ENCODE measurements around the gene SUCLG2. TPM values are rescaled to one million over a fixed set of nuclear protein-coding genes. Genes with fewer than 3 reads are reported as not detected.

Gene SUCLG2
- total RNA-seq, 1 donor from 2014 or later: 63.6 TPM

DNA sequence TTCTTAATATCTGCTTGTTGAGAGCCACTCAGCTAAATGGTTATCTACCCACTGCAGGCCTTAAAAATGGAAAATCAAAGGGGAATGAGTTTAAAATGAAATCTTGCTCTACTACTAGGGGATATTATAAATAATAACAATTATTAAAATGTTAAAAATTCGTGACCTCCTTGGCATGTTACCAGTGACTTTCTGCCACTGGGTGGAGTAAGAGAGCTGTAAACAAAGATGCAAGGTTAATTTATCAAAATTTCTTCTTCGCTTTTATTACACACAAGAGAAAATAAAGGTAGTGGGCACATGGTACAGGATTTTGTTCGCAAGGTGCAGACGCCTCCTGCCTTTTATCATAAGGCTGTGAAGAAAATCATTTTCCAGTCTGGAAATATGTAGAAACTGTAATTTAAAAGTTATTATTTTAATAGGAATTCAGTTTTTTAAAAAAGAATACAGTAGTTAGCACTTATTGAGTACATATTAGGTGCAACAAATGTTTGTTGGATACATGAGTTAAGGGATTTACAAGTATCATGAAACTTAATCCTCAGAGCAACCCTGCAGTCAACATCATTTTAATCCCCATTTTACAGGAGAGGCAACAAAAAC is 272.6 kb downstream of the SUCLG2 start:
- TF ChIP-seq, protein P1, sequence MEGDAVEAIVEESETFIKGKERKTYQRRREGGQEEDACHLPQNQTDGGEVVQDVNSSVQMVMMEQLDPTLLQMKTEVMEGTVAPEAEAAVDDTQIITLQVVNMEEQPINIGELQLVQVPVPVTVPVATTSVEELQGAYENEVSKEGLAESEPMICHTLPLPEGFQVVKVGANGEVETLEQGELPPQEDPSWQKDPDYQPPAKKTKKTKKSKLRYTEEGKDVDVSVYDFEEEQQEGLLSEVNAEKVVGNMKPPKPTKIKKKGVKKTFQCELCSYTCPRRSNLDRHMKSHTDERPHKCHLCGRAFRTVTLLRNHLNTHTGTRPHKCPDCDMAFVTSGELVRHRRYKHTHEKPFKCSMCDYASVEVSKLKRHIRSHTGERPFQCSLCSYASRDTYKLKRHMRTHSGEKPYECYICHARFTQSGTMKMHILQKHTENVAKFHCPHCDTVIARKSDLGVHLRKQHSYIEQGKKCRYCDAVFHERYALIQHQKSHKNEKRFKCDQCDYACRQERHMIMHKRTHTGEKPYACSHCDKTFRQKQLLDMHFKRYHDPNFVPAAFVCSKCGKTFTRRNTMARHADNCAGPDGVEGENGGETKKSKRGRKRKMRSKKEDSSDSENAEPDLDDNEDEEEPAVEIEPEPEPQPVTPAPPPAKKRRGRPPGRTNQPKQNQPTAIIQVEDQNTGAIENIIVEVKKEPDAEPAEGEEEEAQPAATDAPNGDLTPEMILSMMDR (IDR thresholded peaks at IDR 0.05): peak; percentile 78
- TF ChIP-seq EZH2 (IDR thresholded peaks at IDR 0.05): no peak
- peak; percentile 30 for DNase-seq (ENCODE audit: low spot score)

DNA sequence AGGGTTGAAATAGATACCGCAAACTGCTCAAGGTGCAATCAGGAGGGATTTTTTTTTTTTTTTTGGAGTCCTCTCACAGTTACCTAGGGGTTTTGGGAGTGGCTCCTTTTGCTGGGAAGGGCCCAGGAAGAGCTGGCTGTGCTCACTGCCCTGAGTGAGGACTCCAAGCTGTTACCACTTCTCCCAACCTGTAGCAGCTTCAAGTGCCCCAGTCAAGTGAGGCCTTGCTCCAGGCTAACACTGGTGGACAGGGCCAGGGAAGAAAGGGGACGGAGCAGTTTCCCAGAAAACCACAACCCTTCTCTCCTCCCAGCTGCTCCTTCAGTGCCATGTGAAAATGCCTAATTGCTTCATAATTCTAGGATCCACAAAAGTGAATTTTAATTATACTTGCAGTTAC is 274.3 kb downstream of the SUCLG2 start:
- DNase-seq (ENCODE audit: low spot score): no peak
- Histone ChIP-seq H3K36me3 (no peaks in the 10 kb centered on the region), H3K4me2 (no peak overlapping the region), H3K27ac (no peak overlapping the region), H3K79me2 (ENCODE audit: low read depth) (no peaks in the 10 kb centered on the region), H3K4me1 (no peaks in the 10 kb centered on the region), H3F3A (ENCODE audit: low read depth) (no peaks in the 10 kb centered on the region), H3K4me3 (no peak overlapping the region), H3K9me3 (ENCODE audit: low read depth) (no peaks in the 10 kb centered on the region), H3K27me3 (no peaks in the 10 kb centered on the region), H3K9ac (no peak overlapping the region), H2AFZ (replicated peaks) (no peak overlapping the region), H4K20me1 (ENCODE audit: low read depth) (no peaks in the 10 kb centered on the region)
- H3K27ac Mint-ChIP-seq: no peak overlapping the region
- peaks cover 3% of the 10 kb centered on the region for H3K36me3 Mint-ChIP-seq
- H3K9me3 Mint-ChIP-seq: no peaks in the 10 kb centered on the region
- peaks cover 12% of the 10 kb centered on the region for H3K4me1 Mint-ChIP-seq
- no peaks in the 10 kb centered on the region for H3K27me3 Mint-ChIP-seq (ENCODE audit: insufficient read depth, low read depth)
- TF ChIP-seq EZH2 (IDR thresholded peaks at IDR 0.05) (no peak), EZH2phosphoT487 (IDR thresholded peaks at IDR 0.05) (no peak)
- H3K4me3 Mint-ChIP-seq: no peak overlapping the region

More for the DNA sequence above, 272.6 kb downstream of the SUCLG2 start:
- Mint-ChIP-seq H3K36me3 (no peaks in the 10 kb centered on the region), H3K4me3 (no peak overlapping the region), H3K9me3 (no peaks in the 10 kb centered on the region), H3K27me3 (ENCODE audit: insufficient read depth, low read depth) (no peaks in the 10 kb centered on the region), H3K4me1 (peaks cover 12% of the 10 kb centered on the region), H3K27ac (no peak overlapping the region)
- no peak overlapping the region for H3K9ac ChIP-seq
- no peaks in the 10 kb centered on the region for H3K79me2 ChIP-seq (ENCODE audit: low read depth)
- no peak overlapping the region for H2AFZ ChIP-seq (replicated peaks)
- no peak overlapping the region for H3K4me2 ChIP-seq
- H3K4me3 ChIP-seq: no peak overlapping the region
- H3K9me3 ChIP-seq (ENCODE audit: low read depth): no peaks in the 10 kb centered on the region
- no peaks in the 10 kb centered on the region for H3K27me3 ChIP-seq
- no peak overlapping the region for H3K27ac ChIP-seq
- H3K36me3 ChIP-seq: no peaks in the 10 kb centered on the region
- no peaks in the 10 kb centered on the region for H4K20me1 ChIP-seq (ENCODE audit: low read depth)
- no peaks in the 10 kb centered on the region for H3K4me1 ChIP-seq
- no peaks in the 10 kb centered on the region for H3F3A ChIP-seq (ENCODE audit: low read depth)

DNA sequence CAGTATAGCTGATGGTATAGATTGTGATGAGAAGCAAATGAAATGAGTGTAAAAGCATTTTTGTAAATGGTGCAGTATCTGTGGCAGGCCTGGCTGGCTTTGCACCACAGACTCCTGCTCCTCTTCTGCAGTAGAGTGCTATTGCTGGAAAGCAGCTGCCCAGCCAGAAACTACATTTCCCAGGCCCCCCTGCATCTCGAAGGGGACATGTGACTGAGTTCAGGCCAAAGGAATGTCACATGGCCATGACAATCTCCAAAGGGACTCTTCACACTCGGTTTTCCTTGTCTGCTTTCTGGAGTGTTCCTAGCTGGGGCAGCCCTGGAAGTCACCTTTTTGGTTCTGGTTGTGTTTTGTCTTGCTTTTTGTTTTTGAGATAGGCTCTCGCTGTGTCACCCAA is 277.1 kb downstream of the SUCLG2 start:
- no peaks in the 10 kb centered on the region for H4K20me1 ChIP-seq (ENCODE audit: low read depth)
- no peaks in the 10 kb centered on the region for H3K79me2 ChIP-seq (ENCODE audit: low read depth)
- H3K9ac ChIP-seq: no peak overlapping the region
- Mint-ChIP-seq H3K27ac (no peak overlapping the region), H3K27me3 (ENCODE audit: insufficient read depth, low read depth) (no peaks in the 10 kb centered on the region), H3K4me3 (no peak overlapping the region), H3K9me3 (no peaks in the 10 kb centered on the region), H3K36me3 (peaks cover 3% of the 10 kb centered on the region), H3K4me1 (no peaks in the 10 kb centered on the region)
- no peaks in the 10 kb centered on the region for H3K9me3 ChIP-seq (ENCODE audit: low read depth)
- H3K4me3 ChIP-seq: no peak overlapping the region
- H3K4me1 ChIP-seq: no peaks in the 10 kb centered on the region
- no peak overlapping the region for H3K4me2 ChIP-seq
- H3K27me3 ChIP-seq: no peaks in the 10 kb centered on the region
- TF ChIP-seq, protein P1 (IDR thresholded peaks at IDR 0.05): no peak
- TF ChIP-seq EZH2 (IDR thresholded peaks at IDR 0.05): no peak
- TF ChIP-seq EZH2phosphoT487 (IDR thresholded peaks at IDR 0.05): no peak
- H3F3A ChIP-seq (ENCODE audit: low read depth): no peaks in the 10 kb centered on the region
- H3K27ac ChIP-seq: no peak overlapping the region
- DNase-seq (ENCODE audit: low spot score): no peak
- H3K36me3 ChIP-seq: no peaks in the 10 kb centered on the region
- H2AFZ ChIP-seq (replicated peaks): no peak overlapping the region

DNA sequence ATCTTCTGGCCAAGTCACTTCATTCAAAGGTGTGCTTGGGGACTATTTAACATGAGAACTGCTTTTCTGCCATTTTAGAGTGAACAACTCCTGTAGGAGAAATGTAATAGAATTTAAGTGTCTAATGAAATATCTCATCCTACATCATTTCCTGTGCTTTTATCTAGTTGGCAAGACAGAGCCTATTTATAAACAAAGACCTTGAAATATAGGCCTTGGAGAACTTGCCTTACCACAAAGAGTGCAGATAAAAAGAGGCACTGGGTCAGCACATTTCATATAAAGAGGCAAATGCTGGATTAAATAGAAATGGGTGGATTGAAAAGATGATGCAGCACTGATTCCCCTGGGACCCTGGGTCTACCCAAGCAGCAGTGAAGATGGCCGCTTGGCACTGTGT is 278.0 kb downstream of the SUCLG2 start:
- no peak for DNase-seq (ENCODE audit: low spot score)
- Histone ChIP-seq H3K36me3 (no peaks in the 10 kb centered on the region), H3K4me2 (no peak overlapping the region), H3K27me3 (no peaks in the 10 kb centered on the region), H3K4me3 (no peak overlapping the region), H4K20me1 (ENCODE audit: low read depth) (no peaks in the 10 kb centered on the region), H3K79me2 (ENCODE audit: low read depth) (no peaks in the 10 kb centered on the region), H2AFZ (replicated peaks) (no peak overlapping the region), H3K9ac (no peak overlapping the region), H3K9me3 (ENCODE audit: low read depth) (no peaks in the 10 kb centered on the region), H3K27ac (no peak overlapping the region), H3K4me1 (no peaks in the 10 kb centered on the region), H3F3A (ENCODE audit: low read depth) (no peaks in the 10 kb centered on the region)
- TF ChIP-seq, protein P1 (IDR thresholded peaks at IDR 0.05): no peak
- TF ChIP-seq EZH2 (IDR thresholded peaks at IDR 0.05) (no peak), EZH2phosphoT487 (IDR thresholded peaks at IDR 0.05) (no peak)
- no peaks in the 10 kb centered on the region for H3K4me1 Mint-ChIP-seq
- H3K9me3 Mint-ChIP-seq: no peaks in the 10 kb centered on the region
- no peaks in the 10 kb centered on the region for H3K27me3 Mint-ChIP-seq (ENCODE audit: insufficient read depth, low read depth)
- no peak overlapping the region for H3K4me3 Mint-ChIP-seq
- peaks cover 3% of the 10 kb centered on the region for H3K36me3 Mint-ChIP-seq
- no peak overlapping the region for H3K27ac Mint-ChIP-seq
